HG02970 (cell line): ENCODE results near the gene NF1.
"Not testable (repeated sequence)": the region's sequence is repeated elsewhere in the genome, so short reads cannot be mapped to it uniquely, and the experiment has no call there.

Source experiments
- ATAC-seq: cut with Tn5 transposase; IDR thresholded peaks from one replicate; pipeline ENCODE4 v1.9.1; 2021; ENCODE audit warnings: mild to moderate bottlenecking, moderate library complexity, moderate number of reproducible peaks; ENCODE audit not compliant: unreplicated experiment, low FRiP score

Gene NF1

DNA sequence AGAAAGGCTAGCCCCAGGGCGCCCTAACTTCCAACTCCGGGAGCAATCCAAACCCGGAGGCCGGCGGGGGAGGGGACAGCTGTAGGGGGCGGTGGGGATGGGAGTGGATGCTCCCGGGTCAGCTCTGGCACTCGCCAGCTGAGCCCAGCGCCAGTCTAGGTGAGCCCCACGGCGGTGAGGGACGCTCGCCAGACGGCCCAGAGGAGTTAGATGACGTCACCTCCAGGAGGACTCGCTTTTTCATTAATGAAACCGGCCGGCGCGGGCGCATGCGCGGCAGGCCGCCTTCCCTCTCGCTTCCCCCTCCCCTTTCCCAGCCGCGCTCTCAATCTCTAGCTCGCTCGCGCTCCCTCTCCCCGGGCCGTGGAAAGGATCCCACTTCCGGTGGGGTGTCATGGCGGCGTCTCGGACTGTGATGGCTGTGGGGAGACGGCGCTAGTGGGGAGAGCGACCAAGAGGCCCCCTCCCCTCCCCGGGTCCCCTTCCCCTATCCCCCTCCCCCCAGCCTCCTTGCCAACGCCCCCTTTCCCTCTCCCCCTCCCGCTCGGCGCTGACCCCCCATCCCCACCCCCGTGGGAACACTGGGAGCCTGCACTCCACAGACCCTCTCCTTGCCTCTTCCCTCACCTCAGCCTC lies at the start of gene NF1:
Gene NF1 (plus strand): TSS at position 378 of the 636 bp plus-strand sequence. CDS start 333 bp downstream, outside the sequence.
- peak; percentile 82 for ATAC-seq

GRCh38 chr17:31046856-31047425 lies 47.8 kb upstream of the NF1 start:
- not testable (repeated sequence) for ATAC-seq

GRCh38 chr17:31048142-31048541 lies 46.6 kb upstream of the NF1 start:
- ATAC-seq, result no peak

DNA sequence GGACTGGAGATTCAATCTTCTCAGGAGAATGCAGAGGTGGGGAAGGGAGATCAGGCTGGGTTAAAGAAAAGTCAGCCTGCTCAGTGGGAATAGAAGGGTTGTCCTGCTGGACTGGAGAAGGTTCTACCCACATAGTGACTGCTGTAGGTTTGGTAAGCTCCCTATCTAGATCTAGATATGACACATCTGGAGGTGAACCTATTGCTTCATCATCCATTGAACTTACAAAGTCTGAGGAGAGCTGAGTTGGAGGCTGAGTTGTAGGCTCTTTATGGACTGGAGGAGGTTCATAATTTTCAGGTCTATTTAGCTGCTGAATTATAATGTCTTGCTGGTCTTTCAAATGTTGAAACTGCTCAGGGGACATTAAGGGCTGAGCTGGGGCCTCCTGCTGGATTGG lies 46.0 kb upstream of the NF1 start:
- ATAC-seq, result no peak

DNA sequence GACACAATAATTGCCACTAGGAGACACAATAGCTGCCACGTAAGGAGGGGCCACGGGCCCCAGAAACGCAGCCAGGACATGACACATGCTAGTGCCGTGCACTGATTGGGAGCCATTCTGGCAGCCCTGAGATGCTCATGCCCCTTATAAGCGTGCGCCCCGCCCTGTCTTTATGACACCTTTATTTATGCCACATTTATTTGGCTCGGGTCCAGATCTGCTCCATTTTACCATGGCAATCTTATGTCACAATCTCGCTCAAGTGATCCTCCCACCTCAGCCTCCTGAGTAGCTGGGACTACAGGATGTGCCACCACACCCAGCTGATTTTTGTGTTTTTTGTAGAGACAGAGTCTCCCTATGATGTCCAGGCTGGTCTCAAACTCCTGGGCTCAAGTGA lies 43.8 kb upstream of the NF1 start:
- ATAC-seq, result no peak

DNA sequence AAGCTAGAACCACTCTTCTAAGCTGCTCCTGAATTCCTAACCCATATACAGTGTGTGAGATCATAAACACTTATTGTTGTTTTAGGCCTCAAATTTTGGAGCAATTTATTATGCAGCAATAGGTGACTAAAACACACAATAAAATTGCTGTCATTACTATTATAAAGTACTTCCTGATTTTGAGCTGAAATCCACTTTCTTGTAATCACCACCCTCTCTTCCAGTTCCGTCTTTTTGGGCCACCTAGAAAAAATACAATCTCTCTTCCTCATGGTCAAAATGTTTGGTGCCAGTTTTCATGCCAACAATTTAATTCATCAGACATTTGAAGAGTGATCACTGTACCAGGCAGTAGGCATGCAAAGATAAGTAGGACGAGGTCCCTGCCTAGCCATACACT lies 43.3 kb upstream of the NF1 start:
- ATAC-seq, result no peak

GRCh38 chr17:31052187-31052889 lies 42.4 kb upstream of the NF1 start:
- no peak for ATAC-seq

DNA sequence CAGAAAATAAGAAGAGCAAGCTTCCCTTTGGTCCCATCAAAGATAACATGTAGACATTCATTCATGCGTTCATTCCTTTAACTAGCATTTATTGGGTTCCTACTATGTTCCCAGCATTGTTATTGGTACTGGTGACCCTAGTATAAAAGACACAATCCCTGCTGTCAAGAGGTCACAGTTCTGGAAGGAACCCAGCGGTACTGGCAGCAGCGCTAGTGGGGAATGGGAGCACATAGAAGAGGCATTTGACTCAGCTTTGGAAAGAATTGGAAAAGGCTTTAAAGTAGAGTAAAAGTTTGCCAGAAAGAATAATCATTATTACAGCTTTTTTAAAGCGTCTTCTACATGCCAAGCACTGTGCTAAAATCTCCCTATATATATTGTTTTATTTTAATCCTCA lies 41.7 kb upstream of the NF1 start:
- no peak for ATAC-seq

DNA sequence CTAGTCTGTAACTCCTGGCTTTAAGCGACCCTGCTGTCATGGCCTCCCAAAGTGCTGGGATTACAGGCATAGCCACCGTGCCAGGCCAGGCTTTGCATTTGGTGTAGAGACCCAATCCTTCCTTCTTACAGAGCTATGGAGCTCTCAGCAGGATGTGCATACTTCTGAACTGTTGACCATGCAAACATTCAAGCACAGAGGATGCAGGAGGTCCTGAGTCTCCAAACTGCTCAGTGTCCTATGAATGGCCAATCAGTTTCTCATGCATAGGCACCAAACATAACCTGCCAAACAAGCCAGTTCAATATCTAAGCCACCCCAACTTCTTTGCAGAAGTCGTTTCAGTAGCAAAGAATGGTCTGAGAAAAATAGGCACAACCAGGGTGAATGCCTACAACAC lies 40.0 kb upstream of the NF1 start:
- no peak for ATAC-seq

DNA sequence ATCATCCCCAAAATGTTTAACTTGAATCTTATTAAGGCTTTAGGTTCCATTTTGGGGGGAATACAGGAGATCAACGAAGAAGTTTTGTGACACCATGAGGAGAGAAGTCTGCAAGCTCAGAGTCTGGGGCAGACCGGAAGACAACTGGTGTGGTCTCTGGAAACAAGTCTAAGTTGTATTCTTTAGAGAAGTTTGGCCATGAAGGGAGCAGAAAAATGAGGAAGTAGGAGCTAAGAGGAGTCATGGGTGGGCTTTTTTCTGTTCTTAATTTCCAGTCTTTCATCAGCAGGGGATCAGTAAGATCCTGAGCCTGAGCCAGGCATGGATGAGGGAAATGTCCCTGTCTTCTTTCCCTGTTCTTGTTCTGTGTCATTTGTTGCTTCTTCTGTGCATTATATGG lies 35.8 kb upstream of the NF1 start:
- no peak for ATAC-seq

GRCh38 chr17:31060791-31061550 lies 33.8 kb upstream of the NF1 start:
- no peak for ATAC-seq

DNA sequence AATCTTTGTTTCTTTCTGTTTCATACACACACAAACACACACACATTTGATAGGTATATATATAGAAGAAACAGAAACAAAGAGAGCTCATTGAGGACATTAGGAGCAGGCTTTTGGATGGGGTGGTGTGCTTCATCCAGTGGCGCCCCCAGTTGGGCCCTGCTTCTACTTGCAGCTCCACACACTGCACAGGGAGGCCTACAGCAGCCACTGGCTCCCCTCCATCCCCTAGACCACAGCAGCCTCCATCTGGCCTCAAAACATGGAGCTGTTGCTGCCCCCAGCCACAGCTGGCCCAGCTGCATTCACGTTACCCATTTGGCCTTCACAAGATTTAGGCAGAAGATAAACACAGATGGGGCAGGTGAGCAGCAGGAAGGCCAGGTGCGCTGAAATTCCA lies 33.1 kb upstream of the NF1 start:
- no peak for ATAC-seq

- ATAC-seq, result no peak
Observed at GRCh38 chr17:31062346-31062745, 32.4 kb upstream of the NF1 start.

GRCh38 chr17:31064707-31065106 lies 30.1 kb upstream of the NF1 start:
- ATAC-seq, result no peak

- no peak for ATAC-seq
Observed at GRCh38 chr17:31067691-31068184, 27.0 kb upstream of the NF1 start.

DNA sequence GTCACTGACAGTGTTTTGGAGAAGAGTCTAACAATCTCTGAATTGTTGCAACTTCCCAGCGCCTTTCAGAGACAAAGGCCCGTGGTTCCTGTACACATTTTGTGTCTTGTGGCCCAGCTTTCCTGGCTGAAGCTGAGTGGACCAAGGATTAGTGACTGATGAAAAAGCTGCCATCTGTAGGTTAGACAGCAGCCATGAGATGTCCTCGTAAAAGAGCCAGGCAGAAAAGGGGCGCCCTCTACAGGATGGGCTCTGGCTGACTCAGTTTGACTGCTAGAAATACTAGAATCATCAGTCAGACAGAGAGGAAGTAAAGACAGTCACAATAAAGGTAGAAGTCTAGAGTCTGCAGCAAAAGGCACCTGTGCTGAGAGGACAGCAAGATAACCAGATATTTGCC lies 26.5 kb upstream of the NF1 start:
- ATAC-seq, result no peak

DNA sequence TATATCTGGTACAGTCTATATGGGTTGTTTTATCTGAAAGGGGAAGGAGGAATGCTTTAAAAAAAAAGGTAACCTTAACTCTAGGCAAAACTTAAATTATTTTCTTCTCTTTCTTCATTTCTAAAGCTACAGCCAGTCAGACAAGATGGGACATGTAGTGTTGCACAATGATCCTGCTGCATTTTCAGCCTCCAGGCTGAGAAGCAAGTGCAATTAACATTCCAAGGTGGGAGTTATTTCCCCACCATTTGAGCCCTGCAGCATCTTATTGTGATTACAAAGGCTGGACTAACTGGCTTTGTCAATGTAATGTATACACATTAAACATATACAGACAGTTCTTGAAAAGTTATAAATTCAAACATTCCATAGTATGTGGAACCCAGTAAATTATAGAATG lies 22.6 kb upstream of the NF1 start:
- ATAC-seq, result no peak

DNA sequence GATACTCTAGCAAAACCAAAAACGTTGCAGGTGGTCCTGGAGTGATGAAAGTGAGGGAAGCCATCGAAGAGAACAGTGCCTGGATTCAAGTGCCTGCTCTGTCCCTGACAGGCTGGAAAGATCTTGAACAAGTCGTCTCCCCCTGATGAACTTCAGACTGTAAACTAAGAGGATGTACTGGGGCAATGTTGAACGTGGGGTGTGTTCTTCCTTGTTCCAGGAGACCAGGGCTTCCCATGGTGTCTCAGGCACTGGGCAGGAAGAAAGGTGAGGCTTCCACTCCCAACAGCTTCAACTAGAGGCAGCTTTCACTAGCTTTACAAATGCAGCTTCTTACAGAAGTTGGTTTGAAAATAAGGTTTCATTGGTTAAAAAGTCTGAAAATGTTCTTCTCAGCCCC lies 21.4 kb upstream of the NF1 start:
- ATAC-seq, result no peak

GRCh38 chr17:31074772-31075555 lies 19.8 kb upstream of the NF1 start:
- no peak for ATAC-seq

GRCh38 chr17:31078290-31078689 lies 16.5 kb upstream of the NF1 start:
- ATAC-seq, result no peak
